ENCODE results near the gene NXN.

- TF ChIP-seq, protein P1, sequence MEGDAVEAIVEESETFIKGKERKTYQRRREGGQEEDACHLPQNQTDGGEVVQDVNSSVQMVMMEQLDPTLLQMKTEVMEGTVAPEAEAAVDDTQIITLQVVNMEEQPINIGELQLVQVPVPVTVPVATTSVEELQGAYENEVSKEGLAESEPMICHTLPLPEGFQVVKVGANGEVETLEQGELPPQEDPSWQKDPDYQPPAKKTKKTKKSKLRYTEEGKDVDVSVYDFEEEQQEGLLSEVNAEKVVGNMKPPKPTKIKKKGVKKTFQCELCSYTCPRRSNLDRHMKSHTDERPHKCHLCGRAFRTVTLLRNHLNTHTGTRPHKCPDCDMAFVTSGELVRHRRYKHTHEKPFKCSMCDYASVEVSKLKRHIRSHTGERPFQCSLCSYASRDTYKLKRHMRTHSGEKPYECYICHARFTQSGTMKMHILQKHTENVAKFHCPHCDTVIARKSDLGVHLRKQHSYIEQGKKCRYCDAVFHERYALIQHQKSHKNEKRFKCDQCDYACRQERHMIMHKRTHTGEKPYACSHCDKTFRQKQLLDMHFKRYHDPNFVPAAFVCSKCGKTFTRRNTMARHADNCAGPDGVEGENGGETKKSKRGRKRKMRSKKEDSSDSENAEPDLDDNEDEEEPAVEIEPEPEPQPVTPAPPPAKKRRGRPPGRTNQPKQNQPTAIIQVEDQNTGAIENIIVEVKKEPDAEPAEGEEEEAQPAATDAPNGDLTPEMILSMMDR (IDR thresholded peaks at IDR 0.05): no peak
- TF ChIP-seq POLR2A (IDR thresholded peaks at IDR 0.05) (no peak), EP300 (IDR thresholded peaks at IDR 0.05) (no peak)
Observed at GRCh38 chr17:986322-986929, 6.8 kb upstream of the NXN start.
